B cell (primary cell): Measurements from ENCODE around the gene TBKBP1. TPM values are rescaled to one million over a fixed set of nuclear protein-coding genes. Genes with fewer than 3 reads are reported as not detected.
A peak's percentile ranks its signal among the peaks of the same experiment; 100 is the strongest.

ENCODE experiments used
- ATAC-seq: fragments of 200-7000 bp; cut with Tn5 transposase; one replicate; pipeline ENCODE4 v1.10.0; 2021; ENCODE audit warnings: low read depth, mild to moderate bottlenecking, moderate number of reproducible peaks, moderate library complexity
- CTCF ChIA-PET: fragments of 350-600 bp; sonication (Branson Sonifier 250); formaldehyde crosslinking; loops from one replicate; lab custom pipeline; 2021; ENCODE audit warnings: antibody characterized with exemption, inconsistent platforms; lab: Charles Lee
- POLR2A ChIA-PET: fragments of 350-600 bp; sonication (Branson Sonifier 250); formaldehyde crosslinking; loops from one replicate; lab custom pipeline; 2021; ENCODE audit warnings: antibody characterized with exemption; lab: Charles Lee
- DNase-seq: peaks from one replicate; pipeline ENCODE4 v3.0.0; 2013
- H2AFZ ChIP-seq: 2 replicates; pipeline ENCODE4 v1.6.1; 2012; ENCODE audit warnings: mild to moderate bottlenecking, low read depth, low read length; ENCODE audit not compliant: insufficient read depth, poor library complexity, severe bottlenecking
- H3K27ac ChIP-seq, 2 donors: 1 replicate in 1 of 2; 2 replicates in 1 of 2; pipeline ENCODE4 v1.5.1; 2012 to 2013; ENCODE audit warnings: low read length in 2 of 2, mild to moderate bottlenecking in 2 of 2, moderate library complexity in 1 of 2
- H3K27me3 ChIP-seq, 4 experiments: fragments of 200-600 bp in 1 of 4; sonication (generic) in 1 of 4; replicated peaks in 1 of 4; 1 replicate in 2 of 4; 2 replicates in 2 of 4; pipeline versions ENCODE4 v1.6.1 to v1.7.0; 2013 to 2016; ENCODE audit warnings: low read length in 3 of 4, mild to moderate bottlenecking in 2 of 4, mixed read lengths in 1 of 4, moderate library complexity in 1 of 4; ENCODE audit not compliant: insufficient read depth in 4 of 4, control insufficient read depth in 3 of 4; ENCODE audit errors: control extremely low read depth in 1 of 4
- H3K36me3 ChIP-seq, 2 experiments: replicated peaks in 1 of 2; 1 replicate in 1 of 2; 2 replicates in 1 of 2; pipeline versions ENCODE4 v1.6.1 to v1.7.1; 2013; ENCODE audit warnings: low read length in 1 of 2; ENCODE audit not compliant: insufficient read depth in 2 of 2, control insufficient read depth in 1 of 2; ENCODE audit errors: control extremely low read depth in 1 of 2, extremely low read depth in 1 of 2
- H3K4me1 ChIP-seq, 2 donors: fragments of 200-600 bp in 1 of 2; sonication (generic) in 1 of 2; 1 replicate in 1 of 2; 2 replicates in 1 of 2; pipeline versions ENCODE4 v1.5.1 to v1.6.1; 2013 to 2017; ENCODE audit warnings: low read length in 2 of 2; ENCODE audit not compliant: control insufficient read depth in 2 of 2, insufficient read depth in 2 of 2
- H3K4me2 ChIP-seq: replicated peaks from 2 replicates; pipeline ENCODE3; 2012; ENCODE audit warnings: mild to moderate bottlenecking, low read depth, low read length; ENCODE audit not compliant: poor library complexity, severe bottlenecking
- H3K4me3 ChIP-seq, 5 experiments: fragments of 200-600 bp in 1 of 5; sonication (generic) in 1 of 5; 1 replicate in 3 of 5; 2 replicates in 2 of 5; pipeline versions ENCODE4 v1.5.1 to v1.7.0; 2011 to 2016; ENCODE audit warnings: low read length in 4 of 5, mild to moderate bottlenecking in 4 of 5, low read depth in 2 of 5, control low read depth in 1 of 5, moderate library complexity in 1 of 5; ENCODE audit not compliant: insufficient read depth in 1 of 5; ENCODE audit errors: control extremely low read depth in 1 of 5, extremely low read depth in 1 of 5
- H3K79me2 ChIP-seq: fragments of 200-600 bp; sonication (generic); one replicate; pipeline ENCODE4 v1.6.0; 2016; ENCODE audit warnings: low read length; ENCODE audit not compliant: control insufficient read depth, insufficient read depth
- H3K9ac ChIP-seq: fragments of 200-600 bp; sonication (generic); 2 replicates; pipeline ENCODE4 v1.6.1; 2017; ENCODE audit warnings: mild to moderate bottlenecking, low read length, moderate library complexity
- H3K9me3 ChIP-seq, 3 donors: one replicate each; pipeline versions ENCODE4 v1.6.1 to v1.7.1; 2013; ENCODE audit warnings: low read length in 2 of 3; ENCODE audit not compliant: control insufficient read depth in 2 of 3, insufficient read depth in 1 of 3; ENCODE audit errors: control extremely low read depth in 1 of 3
- H4K20me1 ChIP-seq: 2 replicates; pipeline ENCODE4 v1.6.0; 2012; ENCODE audit warnings: mild to moderate bottlenecking, low read length; ENCODE audit not compliant: insufficient read depth, control insufficient read depth, poor library complexity, severe bottlenecking
- H3K27ac Mint-ChIP-seq: one replicate; pipeline ENCODE4 v1.8.0; 2021; ENCODE audit warnings: mixed read lengths
- H3K27me3 Mint-ChIP-seq: one replicate; pipeline ENCODE4 v1.8.0; 2021; ENCODE audit warnings: mixed read lengths
- H3K4me1 Mint-ChIP-seq: one replicate; pipeline ENCODE4 v1.8.0; 2021; ENCODE audit warnings: mixed read lengths
- H3K4me3 Mint-ChIP-seq: one replicate; pipeline ENCODE4 v1.8.0; 2021; ENCODE audit warnings: mixed read lengths
- H3K9me3 Mint-ChIP-seq: one replicate; pipeline ENCODE4 v1.8.0; 2022; ENCODE audit warnings: mixed read lengths; ENCODE audit not compliant: insufficient read depth
- EZH2 ChIP-seq: IDR thresholded peaks from 2 replicates; pipeline ENCODE4 v1.6.1; 2012; ENCODE audit warnings: borderline replicate concordance, low read depth, mild to moderate bottlenecking, moderate library complexity, low read length; ENCODE audit not compliant: insufficient read depth, poor library complexity, severe bottlenecking
- WGBS: methylation state at CpG from one replicate; pipeline ENCODE4 v1.1.5; 2013; ENCODE audit warnings: missing lambda C conversion rate; ENCODE audit not compliant: insufficient coverage; 5-methylcytosine and 5-hydroxymethylcytosine counted together
- intact Hi-C: fragments of 100-400 bp; cut with micrococcal nuclease; formaldehyde crosslinking; loops from one replicate; pipeline ENCODE4 v1.10.0; 2022
- polyA plus RNA-seq: library from polyadenylated mRNA; depleted of rRNA; stranded (reverse); fragments of >200 nt; gene quantifications from 2 replicates; pipeline ENCODE4 v1.2.3, GENCODE V29; 2012
- total RNA-seq, 2 donors: library from RNA; stranded (reverse); fragments of 120-200 nt in 1 of 2; gene quantifications; 1 replicate in 1 of 2; 2 replicates in 1 of 2; pipeline versions ENCODE4 v1.2.3 to v1.2.4, GENCODE V29; 2013 to 2022
- TF ChIP-seq, protein P1 (sequence below): fragments of 200-600 bp; IDR thresholded peaks from one replicate; pipeline ENCODE4 v1.8.0; 2022; ENCODE audit warnings: antibody characterized with exemption, mild to moderate bottlenecking

TBKBP1 gene
- total and polyA plus RNA-seq, 2 donors (not counting 1 experiment from before 2014, with no cell fraction given) = 6.6 to 8.4 TPM

DNA sequence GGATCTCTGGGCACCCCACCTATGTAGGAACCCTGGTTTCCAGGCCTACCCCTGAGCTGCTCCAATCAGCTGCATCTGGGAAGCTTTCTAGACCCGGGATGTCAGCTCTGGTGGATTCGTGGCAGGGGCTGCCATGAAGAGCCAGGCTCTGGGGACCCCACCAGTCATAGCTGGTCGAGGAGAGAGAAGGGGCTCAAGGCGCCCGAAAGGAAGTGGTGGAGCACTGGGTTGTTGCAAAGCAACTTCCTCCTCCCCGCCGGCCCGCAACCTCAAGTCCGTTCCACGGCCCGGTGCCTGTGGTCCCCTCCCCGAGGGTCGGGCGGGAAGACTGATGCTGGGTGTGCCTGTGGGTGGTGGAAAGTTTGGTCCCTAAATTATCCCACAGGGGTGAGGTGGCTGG, 10.2 kb downstream of the TBKBP1 start:
- Histone ChIP-seq H3K9ac (peak overlapping the region; percentile 39), H3K27ac (peak overlapping the region; percentile 4 to 45), H3K4me2 (peak overlapping the region; percentile 82)

GRCh38 chr17:47704736-47705135, 10.8 kb downstream of the TBKBP1 start:
- H4K20me1 ChIP-seq = no peaks in the 10 kb centered on the region
- no peaks in the 10 kb centered on the region for H3K79me2 ChIP-seq
- Mint-ChIP-seq H3K4me1 (peaks cover 64% of the 10 kb centered on the region), H3K9me3 (no peaks in the 10 kb centered on the region), H3K27me3 (no peaks in the 10 kb centered on the region), H3K27ac (peak overlapping the region; percentile 80), H3K4me3 (peak overlapping the region; percentile 65)
- H3K9ac ChIP-seq = no peak overlapping the region
- peak overlapping the region in 1 of 2 donors; percentile 4 for H3K27ac ChIP-seq
- TF ChIP-seq, protein P1, sequence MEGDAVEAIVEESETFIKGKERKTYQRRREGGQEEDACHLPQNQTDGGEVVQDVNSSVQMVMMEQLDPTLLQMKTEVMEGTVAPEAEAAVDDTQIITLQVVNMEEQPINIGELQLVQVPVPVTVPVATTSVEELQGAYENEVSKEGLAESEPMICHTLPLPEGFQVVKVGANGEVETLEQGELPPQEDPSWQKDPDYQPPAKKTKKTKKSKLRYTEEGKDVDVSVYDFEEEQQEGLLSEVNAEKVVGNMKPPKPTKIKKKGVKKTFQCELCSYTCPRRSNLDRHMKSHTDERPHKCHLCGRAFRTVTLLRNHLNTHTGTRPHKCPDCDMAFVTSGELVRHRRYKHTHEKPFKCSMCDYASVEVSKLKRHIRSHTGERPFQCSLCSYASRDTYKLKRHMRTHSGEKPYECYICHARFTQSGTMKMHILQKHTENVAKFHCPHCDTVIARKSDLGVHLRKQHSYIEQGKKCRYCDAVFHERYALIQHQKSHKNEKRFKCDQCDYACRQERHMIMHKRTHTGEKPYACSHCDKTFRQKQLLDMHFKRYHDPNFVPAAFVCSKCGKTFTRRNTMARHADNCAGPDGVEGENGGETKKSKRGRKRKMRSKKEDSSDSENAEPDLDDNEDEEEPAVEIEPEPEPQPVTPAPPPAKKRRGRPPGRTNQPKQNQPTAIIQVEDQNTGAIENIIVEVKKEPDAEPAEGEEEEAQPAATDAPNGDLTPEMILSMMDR = no peak
- no peak for TF ChIP-seq EZH2
- H3K27me3 ChIP-seq = no peaks in the 10 kb centered on the region
- DNase-seq = no peak
- 60% methylated on average over 5 of the region's 6 CpGs for WGBS
- H3K4me3 ChIP-seq = no peak overlapping the region
- ChIA-PET POLR2A (interaction anchor here (1.0 kb wide), 1 partner anchor 28 kb away, joined by 3 read pairs; the partner anchor contains the start of gene TBX21), CTCF (interaction anchor here (1.0 to 2.2 kb wide), 6 partner anchors 10 to 185 kb away, joined by 3 to 11 read pairs (median 6); partner anchors contain the start of gene TBX21)
- intact Hi-C loops = no loop called here
- no peak for ATAC-seq
- peaks cover 51 to 70% of the 10 kb centered on the region in 2 donors for H3K4me1 ChIP-seq
- no peaks in the 10 kb centered on the region for H3K36me3 ChIP-seq
- H3K9me3 ChIP-seq = no peaks in the 10 kb centered on the region
- H2AFZ ChIP-seq = no peak overlapping the region
- peak overlapping the region; percentile 82 for H3K4me2 ChIP-seq

More for the DNA sequence above, 10.2 kb downstream of the TBKBP1 start:
- Mint-ChIP-seq H3K27me3 (no peaks in the 10 kb centered on the region), H3K27ac (peak overlapping the region; percentile 80), H3K4me3 (peak overlapping the region; percentile 65), H3K4me1 (peaks cover 66% of the 10 kb centered on the region), H3K9me3 (no peaks in the 10 kb centered on the region)
- DNase-seq (peak; percentile 64), ATAC-seq (peak; percentile 66)
- intact Hi-C loops = no loop called here
- Histone ChIP-seq H3K9me3 (no peaks in the 10 kb centered on the region), H2AFZ (peak overlapping the region; percentile 1), H4K20me1 (peaks cover 2% of the 10 kb centered on the region), H3K4me3 (peak overlapping the region in 2 of 5 experiments; percentile 19 to 56), H3K27me3 (no peaks in the 10 kb centered on the region), H3K36me3 (no peaks in the 10 kb centered on the region), H3K4me1 (peaks cover 51 to 73% of the 10 kb centered on the region in 2 donors), H3K79me2 (no peaks in the 10 kb centered on the region)
- CTCF ChIA-PET = interaction anchor here (0.9 to 2.2 kb wide), 7 partner anchors 9 to 186 kb away, joined by 3 to 11 read pairs (median 5); partner anchors contain the start of gene TBX21
- POLR2A ChIA-PET = interaction anchor here (1.0 kb wide), 1 partner anchor 29 kb away, joined by 3 read pairs; the partner anchor contains the start of gene TBX21
- TF ChIP-seq, protein P1 = no peak
- 0% methylated on average over 6 of the region's 14 CpGs for WGBS
